Measurements from ENCODE around the gene RAP1A. TPM values are rescaled to one million over a fixed set of nuclear protein-coding genes. Genes with fewer than 3 reads are reported as not detected.

RAP1A gene
- total RNA-seq, 1 experiment from 2014 or later, result 55.2 TPM

DNA sequence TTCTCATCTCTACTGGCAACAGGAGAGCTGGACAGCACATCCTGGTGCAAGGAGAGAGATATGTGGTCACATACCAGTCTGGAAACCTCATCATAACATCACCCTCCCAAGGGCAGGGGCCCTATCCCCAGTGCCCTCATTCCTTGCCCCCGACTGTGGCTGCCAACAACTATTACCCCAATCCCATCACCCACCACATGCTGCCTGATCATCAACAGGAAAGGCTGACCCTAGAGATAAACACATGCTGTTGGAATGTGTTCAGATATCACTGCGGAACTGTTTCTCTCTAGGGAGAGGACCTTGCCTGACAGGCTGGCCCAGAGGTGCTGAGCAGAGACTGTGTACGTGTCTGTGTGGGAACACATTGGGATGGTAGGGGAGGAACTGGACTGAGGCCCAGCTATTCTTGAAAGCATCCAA, 124.1 kb downstream of the RAP1A start:
- H3K4me3 ChIP-seq, result no peak overlapping the region
- peaks cover 31% of the 10 kb centered on the region; the same call in 1 of the 2 replicates for H3K27me3 ChIP-seq (ENCODE audit: insufficient read depth, low read depth)
- H3K4me1 ChIP-seq (replicated peaks; ENCODE audit: insufficient read depth), result 0 out of 2 replicates have a peak, but pooled peaks cover 6% of the 10 kb centered on the region
- H3K36me3 ChIP-seq (ENCODE audit: low read depth), result no peaks in the 10 kb centered on the region
- H3K27ac ChIP-seq, result no peak overlapping the region
- CTCF ChIA-PET, result no interaction called here
- no peak for DNase-seq
- TF ChIP-seq, protein P1, sequence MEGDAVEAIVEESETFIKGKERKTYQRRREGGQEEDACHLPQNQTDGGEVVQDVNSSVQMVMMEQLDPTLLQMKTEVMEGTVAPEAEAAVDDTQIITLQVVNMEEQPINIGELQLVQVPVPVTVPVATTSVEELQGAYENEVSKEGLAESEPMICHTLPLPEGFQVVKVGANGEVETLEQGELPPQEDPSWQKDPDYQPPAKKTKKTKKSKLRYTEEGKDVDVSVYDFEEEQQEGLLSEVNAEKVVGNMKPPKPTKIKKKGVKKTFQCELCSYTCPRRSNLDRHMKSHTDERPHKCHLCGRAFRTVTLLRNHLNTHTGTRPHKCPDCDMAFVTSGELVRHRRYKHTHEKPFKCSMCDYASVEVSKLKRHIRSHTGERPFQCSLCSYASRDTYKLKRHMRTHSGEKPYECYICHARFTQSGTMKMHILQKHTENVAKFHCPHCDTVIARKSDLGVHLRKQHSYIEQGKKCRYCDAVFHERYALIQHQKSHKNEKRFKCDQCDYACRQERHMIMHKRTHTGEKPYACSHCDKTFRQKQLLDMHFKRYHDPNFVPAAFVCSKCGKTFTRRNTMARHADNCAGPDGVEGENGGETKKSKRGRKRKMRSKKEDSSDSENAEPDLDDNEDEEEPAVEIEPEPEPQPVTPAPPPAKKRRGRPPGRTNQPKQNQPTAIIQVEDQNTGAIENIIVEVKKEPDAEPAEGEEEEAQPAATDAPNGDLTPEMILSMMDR (conservative IDR thresholded peaks at IDR 0.05), result no peak
- no peak for TF ChIP-seq EZH2 (IDR thresholded peaks at IDR 0.05; ENCODE audit: low read depth)
- POLR2A ChIA-PET (ENCODE audit: unreplicated experiment), result no interaction called here
- no TSS peak for BruUV-seq (replicated peaks)
- intact Hi-C loops (cut with micrococcal nuclease; ENCODE audit: unreplicated experiment), result no loop called here
- no peaks in the 10 kb centered on the region for H3K79me2 ChIP-seq (ENCODE audit: low read depth)
- H3K9me3 ChIP-seq (ENCODE audit: insufficient read depth, low read depth), result no peaks in the 10 kb centered on the region
- no peaks in the 10 kb centered on the region for H4K20me1 ChIP-seq (ENCODE audit: insufficient read depth)
- H3K4me2 ChIP-seq, result no peak overlapping the region
- H3K9me2 ChIP-seq (ENCODE audit: insufficient read depth), result no peaks in the 10 kb centered on the region
- H3F3A ChIP-seq (ENCODE audit: insufficient read depth, low read depth), result no peaks in the 10 kb centered on the region; the same call in 1 of the 2 replicates
- H2AFZ ChIP-seq, result no peak overlapping the region

DNA sequence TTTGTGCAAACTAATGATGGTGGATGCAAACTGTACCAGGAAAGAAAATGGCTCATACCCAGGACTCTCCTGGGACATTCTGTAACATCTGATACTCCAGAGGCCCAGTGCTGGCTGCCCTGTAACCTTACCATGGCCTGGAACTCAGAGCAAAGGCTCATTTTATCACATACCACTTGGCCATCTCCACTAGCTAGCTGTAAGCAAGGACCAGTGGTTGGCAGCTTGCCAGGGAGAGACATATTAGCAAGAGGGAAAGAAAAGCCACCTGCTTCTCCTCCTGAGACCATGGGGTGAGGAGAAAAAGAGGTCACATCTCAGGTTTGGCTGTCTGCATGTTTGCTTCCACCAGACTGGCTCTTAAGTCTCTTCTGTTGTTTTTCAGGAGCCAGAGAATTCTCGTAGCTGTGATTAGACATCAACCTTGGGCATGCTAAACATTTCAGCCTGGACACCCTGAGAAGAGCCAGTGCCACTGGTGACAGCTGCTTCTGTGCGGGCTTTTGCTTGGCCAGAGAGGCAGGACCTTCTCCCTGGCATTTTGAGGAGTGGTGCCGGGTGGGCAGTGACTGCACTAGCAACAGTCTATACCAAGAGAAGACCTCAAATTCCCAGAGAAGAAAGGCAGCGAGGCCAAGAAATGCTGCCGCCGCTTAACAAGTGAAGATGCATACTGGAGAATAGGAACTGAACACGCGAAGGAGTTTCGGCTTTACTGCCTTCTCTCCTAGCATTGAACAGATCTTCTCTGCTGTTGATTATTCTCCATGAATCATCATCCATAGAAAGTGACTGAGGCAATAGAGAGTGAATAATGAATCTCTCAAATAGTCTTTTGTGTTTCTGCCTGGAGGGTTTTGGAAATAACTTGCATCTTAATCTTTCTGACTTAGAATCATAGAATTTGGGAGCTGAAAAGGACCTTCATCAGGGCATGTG, 126.4 kb downstream of the RAP1A start:
- Histone ChIP-seq H3K27me3 (ENCODE audit: insufficient read depth, low read depth) (peaks cover 33% of the 10 kb centered on the region; the same call in 1 of the 2 replicates), H2AFZ (no peak overlapping the region), H3K27ac (no peak overlapping the region), H3K79me2 (ENCODE audit: low read depth) (no peaks in the 10 kb centered on the region), H3K4me2 (no peak overlapping the region), H4K20me1 (ENCODE audit: insufficient read depth) (no peaks in the 10 kb centered on the region), H3F3A (ENCODE audit: insufficient read depth, low read depth) (no peaks in the 10 kb centered on the region), H3K9me3 (ENCODE audit: insufficient read depth, low read depth) (no peaks in the 10 kb centered on the region), H3K36me3 (ENCODE audit: low read depth) (no peaks in the 10 kb centered on the region), H3K9me2 (ENCODE audit: insufficient read depth) (no peaks in the 10 kb centered on the region), H3K4me1 (replicated peaks; ENCODE audit: insufficient read depth) (no peaks in the 10 kb centered on the region), H3K4me3 (no peak overlapping the region)
- DNase-seq, result no peak
- no peak for TF ChIP-seq EZH2 (IDR thresholded peaks at IDR 0.05; ENCODE audit: low read depth)
- TF ChIP-seq, protein P1 (conservative IDR thresholded peaks at IDR 0.05), result no peak; the same call in 1 of the 2 replicates
- ChIA-PET POLR2A (ENCODE audit: unreplicated experiment) (no interaction called here), CTCF (interaction anchor here (0.6 kb wide), 1 partner anchor 44 kb away, joined by 5 read pairs; no protein-coding TSS in a partner anchor)
- intact Hi-C loops (cut with micrococcal nuclease; ENCODE audit: unreplicated experiment), result no loop called here
- no TSS peak for BruUV-seq (replicated peaks)

DNA sequence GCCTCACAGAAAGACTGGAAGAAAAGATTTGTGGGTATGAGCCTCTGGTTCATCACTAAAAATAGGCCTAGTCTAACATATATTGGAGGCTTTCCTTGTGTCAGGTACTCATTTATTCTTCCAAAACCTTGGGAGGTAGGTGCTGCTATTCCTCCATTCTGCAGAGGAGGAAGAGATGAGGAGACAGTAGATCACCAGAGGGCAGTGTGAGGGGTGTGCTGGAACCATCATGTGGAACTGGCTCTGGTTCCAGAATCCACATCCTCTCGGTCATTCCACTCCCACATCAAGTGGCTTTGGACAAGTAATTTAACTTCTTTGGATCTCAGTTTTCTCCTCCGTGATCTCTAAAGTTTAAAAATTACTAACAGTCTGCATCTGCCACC, 127.0 kb downstream of the RAP1A start:
- Histone ChIP-seq H3K36me3 (ENCODE audit: low read depth) (no peaks in the 10 kb centered on the region), H2AFZ (no peak overlapping the region), H3K27me3 (ENCODE audit: insufficient read depth, low read depth) (peaks cover 27% of the 10 kb centered on the region; the same call in 1 of the 2 replicates), H3K27ac (no peak overlapping the region), H3K4me3 (no peak overlapping the region), H4K20me1 (ENCODE audit: insufficient read depth) (no peaks in the 10 kb centered on the region), H3K9me3 (ENCODE audit: insufficient read depth, low read depth) (no peaks in the 10 kb centered on the region), H3K79me2 (ENCODE audit: low read depth) (no peaks in the 10 kb centered on the region), H3K9me2 (ENCODE audit: insufficient read depth) (no peaks in the 10 kb centered on the region), H3K4me1 (replicated peaks; ENCODE audit: insufficient read depth) (no peaks in the 10 kb centered on the region), H3F3A (ENCODE audit: insufficient read depth, low read depth) (no peaks in the 10 kb centered on the region), H3K4me2 (no peak overlapping the region)
- DNase-seq, result no peak
- BruUV-seq (replicated peaks), result no TSS peak
- ChIA-PET CTCF (interaction anchor here (0.6 to 1.2 kb wide), 3 partner anchors 32 to 1538 kb away, joined by 4 to 11 read pairs (median 6); no protein-coding TSS in a partner anchor), POLR2A (ENCODE audit: unreplicated experiment) (no interaction called here)
- intact Hi-C loops (cut with micrococcal nuclease; ENCODE audit: unreplicated experiment), result no loop called here
- TF ChIP-seq EZH2 (IDR thresholded peaks at IDR 0.05; ENCODE audit: low read depth), result no peak
- TF ChIP-seq, protein P1 (conservative IDR thresholded peaks at IDR 0.05), result no peak

Data from PC-9 (cell line).